GM19372 (cell line): ENCODE data around the gene BRMS1.
A peak's percentile ranks its signal among the peaks of the same experiment; 100 is the strongest.
"Not testable (repeated sequence)": the region's sequence is repeated elsewhere in the genome, so short reads cannot be mapped to it uniquely, and the experiment has no call there.

Source experiments
- ATAC-seq: cut with Tn5 transposase; IDR thresholded peaks from one replicate; pipeline ENCODE4 v1.9.1; 2021; ENCODE audit warnings: mild to moderate bottlenecking, low read depth, moderate library complexity; ENCODE audit not compliant: unreplicated experiment

BRMS1 gene, protein sequence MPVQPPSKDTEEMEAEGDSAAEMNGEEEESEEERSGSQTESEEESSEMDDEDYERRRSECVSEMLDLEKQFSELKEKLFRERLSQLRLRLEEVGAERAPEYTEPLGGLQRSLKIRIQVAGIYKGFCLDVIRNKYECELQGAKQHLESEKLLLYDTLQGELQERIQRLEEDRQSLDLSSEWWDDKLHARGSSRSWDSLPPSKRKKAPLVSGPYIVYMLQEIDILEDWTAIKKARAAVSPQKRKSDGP

DNA sequence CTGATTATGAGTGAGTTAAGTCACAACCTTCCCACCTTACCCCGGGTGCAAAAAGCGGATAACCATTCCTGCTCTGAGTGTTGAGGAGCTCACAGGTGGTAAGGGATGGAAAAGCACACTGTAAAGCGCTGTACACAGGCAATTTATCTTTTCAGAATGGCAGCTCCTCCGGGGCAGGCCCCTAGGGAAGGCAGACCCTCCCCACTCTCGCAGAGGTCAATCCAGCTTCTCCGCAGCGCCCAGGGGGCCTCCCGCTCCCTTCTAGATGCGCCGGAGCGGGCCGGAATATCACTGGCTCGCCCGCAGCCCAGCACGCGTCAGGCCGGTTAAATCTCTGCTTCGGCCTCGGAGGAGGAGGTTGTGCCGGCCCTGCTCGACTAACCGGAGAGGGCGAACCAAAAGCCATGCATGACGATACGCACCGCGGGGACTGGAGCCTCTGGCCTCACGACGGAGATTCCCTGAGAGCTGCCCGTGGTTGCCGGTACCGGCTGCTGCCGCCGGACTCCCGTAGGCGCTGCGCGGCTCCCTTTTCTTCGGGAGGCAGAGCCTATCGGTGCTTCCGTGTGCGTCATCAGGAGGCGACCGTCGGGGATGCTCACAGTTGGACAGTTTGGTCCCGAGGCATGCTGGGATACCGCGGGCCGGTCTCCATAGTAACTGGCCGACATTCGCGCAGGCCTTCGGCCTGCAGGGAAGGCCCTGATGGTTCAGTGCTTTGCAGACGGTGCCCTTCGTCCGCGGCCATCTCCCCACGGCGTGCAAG lies at the start of gene BRMS1:
Gene BRMS1 (minus strand): TSS at position 555 of the 766 bp plus-strand sequence. CDS start 2,870 bp downstream, outside the sequence.
- ATAC-seq = peak; percentile 74

DNA sequence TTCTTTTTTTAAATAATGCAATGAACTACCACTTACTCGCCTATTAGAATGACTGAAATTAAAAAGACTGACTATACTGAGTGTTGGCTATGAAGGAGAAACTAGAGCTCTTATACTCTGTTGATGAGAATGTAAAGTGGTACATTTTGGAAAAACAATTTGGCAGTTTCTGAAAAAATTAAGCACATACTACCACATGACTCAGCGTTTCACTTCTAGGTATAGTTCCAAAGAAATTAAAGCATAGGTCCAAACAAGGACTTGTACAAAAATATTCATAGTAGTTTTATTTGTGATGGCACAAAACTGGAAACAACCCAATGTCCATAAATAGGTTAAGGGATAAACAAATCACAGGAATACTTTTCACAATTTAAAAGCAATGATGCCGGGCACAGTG lies 49.0 kb upstream of the BRMS1 start:
- no peak for ATAC-seq

DNA sequence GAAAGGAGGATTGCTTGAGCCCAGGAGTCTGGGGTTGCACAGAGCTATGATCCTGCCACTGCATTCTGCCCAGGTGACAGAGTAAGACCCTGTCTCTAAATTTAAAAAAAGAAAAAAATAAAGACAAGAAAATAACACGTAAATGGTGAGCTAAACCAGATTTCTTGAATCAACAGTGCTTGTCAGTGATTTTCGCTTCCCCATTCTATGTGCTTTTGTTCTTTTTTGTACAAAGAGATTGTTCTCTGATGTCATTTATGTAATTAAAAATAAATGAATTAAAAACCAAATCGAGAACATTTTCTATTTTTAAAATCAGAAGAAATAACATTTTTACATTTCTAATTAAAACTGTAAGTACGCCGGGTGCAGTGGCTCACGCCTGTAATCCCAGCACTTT lies 46.4 kb upstream of the BRMS1 start:
- ATAC-seq = no peak

DNA sequence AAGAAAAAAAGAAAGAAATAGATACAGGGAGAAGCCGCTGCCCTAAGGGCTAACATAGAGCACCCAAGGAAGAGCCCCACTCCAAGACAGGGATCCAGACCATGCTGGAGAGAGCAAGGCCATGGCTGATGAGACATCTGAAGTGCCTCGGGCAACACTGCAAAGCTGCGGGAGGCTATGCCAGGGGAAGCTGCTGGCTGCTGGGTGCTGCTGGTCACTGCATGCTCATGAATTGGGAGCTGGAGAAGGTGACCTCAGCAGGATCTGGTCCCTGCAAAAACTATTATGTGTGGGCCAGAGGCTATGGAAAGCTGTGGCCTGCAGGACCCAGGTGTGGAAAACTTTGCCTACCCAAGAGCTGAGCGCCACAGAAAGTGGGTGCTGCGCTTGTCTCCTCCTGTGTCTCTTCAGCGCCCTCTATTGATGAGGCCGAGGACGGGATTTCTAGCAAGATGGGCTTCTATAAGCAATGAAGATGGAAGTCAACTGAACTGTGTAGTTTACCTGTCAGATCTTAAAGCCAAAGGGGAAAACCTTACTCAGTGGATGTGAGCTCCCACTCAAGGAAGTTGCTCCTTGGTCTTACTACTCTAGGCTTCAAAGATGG lies 44.0 kb upstream of the BRMS1 start:
- ATAC-seq = no peak

DNA sequence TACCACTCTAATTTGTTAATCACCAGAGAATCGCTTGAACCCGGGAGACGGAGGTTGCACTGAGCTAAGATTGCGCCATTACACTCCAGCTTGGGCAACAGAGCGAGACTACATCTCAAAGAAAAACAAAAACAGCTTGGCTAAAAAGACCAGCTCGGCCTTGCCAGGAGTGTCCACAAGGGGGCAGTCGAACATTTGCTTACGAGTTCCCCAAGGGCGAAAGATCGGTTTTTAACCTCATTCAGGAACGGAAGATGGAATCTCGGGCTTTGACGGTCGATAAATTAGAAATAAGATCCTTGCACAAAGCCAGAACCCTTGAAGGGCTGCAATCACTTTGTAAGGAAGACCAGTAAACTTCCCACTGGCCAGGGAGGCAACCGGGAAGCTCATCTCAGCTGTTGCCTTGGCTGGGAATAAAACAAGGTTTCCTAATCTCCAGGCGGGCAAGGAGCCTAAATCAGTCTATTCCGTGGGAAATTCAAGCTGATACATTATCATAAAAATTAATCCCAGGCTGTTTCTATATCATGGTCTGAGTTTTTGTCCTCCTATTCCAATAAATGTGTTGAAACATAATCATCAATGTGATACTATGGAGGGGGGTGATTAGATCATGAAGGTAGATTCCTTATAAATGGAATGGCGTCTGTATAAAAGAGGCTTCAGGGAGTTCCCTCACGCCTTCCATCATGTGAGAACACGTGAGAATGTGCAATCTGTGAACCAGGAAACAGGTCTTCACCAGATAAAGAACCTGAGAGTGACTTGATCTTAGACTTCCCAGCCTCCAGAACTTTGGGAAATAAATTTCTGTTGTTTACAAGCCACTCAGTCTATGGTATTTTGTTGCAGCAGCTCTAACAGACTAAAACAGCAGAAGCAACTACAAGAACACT lies 41.5 kb upstream of the BRMS1 start:
- ATAC-seq = no peak

DNA sequence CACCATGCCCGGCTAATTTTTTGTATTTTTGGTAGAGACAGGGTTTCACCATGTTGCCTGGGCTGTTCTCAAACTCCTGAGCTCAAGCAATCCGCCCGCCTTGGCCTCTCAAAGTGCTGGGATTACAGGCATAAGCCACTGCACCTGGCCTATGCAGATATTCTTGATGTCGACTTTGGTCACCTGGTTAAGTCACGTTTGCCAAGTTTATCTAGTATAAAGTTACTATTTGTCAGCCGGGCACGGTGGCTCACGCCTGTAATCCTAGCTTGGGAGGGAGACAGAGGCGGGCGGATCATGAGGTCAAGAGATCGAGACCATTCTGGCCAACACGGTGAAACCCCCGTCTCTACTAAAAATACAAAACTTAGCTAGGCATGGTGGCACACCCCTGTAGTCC lies 39.4 kb upstream of the BRMS1 start:
- not testable (repeated sequence) for ATAC-seq

DNA sequence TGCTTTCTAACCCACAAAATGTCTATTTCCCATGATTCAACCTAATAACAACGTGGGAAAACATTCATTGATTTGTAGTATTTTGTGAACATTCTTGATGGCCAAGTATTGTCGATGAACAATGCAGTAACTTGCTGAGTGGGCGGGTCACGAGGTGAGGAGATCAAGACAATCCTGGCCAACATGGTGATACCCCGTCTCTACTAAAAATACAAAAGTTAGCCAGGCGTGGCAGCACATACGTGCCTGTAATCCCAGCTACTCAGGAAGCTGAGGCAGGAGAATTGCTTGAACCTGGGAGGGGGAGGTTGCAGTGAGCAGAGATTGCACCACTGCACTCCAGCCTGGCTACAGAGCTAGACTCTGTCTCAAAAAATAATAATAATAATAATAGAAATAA lies 35.4 kb upstream of the BRMS1 start:
- not testable (repeated sequence) for ATAC-seq

DNA sequence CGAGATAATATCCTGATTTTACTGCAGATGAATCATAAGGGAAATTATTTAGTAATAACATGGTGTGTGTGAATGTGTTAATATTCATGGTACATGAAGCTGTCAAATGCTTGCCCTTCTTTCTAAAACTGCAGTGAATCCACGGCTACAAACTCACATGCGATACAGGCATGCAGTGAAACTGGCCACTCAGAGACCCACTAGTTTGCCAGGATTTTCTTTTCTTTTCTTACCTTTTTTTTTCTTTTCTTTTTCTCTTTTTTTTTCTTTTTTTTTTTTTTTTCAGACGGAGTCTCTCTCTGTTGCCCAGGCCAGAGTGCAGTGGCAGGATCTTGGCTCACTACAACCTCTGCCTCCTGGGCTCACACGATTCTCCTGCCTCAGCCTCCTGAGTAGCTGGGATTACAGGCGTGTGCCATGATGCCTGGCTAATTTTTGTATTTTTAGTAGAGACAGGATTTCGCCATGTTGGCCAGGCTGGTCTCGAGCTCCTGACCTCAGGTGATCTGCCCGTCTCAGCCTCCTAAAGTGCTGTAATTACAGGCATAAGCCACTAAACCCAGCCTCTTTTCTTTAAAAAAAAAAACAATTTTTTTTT lies 28.9 kb upstream of the BRMS1 start:
- not testable (repeated sequence) for ATAC-seq

DNA sequence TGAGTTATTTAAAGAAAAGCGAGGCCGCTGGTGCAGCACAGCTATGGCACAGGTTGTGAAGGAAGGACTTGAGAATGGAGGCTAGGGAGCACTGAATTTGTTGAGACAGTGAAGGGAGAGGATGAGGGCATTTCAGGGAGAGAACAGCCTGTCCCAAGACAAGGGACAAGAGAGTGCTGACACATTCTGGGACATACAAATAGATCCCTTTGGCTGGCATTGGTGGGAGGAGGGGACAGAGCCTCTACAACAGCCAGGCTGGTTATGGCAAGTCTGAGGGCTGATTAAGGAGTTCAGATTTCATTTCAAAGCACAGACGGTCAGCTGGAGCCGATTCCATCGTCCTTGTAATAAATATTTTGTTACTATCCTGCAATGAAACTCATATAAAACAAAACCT lies 28.4 kb upstream of the BRMS1 start:
- ATAC-seq = no peak

DNA sequence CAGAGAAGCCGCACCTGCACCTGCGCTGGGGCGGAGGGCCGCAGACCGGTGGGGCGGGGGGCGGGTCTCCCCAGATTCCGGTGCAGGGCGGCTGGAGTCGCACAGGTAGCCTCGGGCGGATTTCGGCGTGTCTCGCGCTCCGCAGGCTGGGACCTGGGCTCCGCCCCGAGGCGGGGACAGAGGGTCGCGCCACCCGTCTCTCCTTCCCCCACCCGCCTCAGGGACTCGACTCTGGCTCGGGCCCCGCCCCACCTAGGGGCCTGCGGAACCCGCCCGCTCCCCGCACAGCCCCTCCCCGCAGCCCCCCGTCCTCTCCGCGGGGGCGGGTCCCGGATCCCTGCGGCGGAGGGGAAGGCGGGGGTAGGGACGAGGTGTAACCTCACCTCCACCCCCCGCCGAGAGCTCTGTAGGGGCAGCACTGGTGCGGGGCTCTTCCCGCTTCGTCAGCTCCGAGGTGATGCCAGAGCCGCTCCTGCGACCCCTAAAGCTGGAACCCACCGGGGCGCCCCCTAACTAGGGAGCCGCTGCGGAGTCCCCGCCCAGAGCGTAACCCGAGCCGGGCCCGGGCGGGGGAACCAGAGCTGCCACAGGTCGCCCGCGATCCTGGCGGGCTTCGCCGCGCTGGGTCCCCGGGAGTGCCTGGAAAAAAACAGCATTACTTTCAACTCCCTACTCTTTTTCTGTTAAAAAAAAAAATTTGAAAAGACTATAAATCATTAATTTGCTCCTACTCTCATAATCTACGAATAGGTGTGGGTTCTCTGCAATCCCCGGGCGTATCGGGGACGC lies 26.9 kb upstream of the BRMS1 start, which contains the start of gene SLC29A2:
Gene SLC29A2 (minus strand): TSS at position 134 of the 789 bp plus-strand sequence. CDS start 169 bp downstream, outside the sequence.
- peak; percentile 59 for ATAC-seq

DNA sequence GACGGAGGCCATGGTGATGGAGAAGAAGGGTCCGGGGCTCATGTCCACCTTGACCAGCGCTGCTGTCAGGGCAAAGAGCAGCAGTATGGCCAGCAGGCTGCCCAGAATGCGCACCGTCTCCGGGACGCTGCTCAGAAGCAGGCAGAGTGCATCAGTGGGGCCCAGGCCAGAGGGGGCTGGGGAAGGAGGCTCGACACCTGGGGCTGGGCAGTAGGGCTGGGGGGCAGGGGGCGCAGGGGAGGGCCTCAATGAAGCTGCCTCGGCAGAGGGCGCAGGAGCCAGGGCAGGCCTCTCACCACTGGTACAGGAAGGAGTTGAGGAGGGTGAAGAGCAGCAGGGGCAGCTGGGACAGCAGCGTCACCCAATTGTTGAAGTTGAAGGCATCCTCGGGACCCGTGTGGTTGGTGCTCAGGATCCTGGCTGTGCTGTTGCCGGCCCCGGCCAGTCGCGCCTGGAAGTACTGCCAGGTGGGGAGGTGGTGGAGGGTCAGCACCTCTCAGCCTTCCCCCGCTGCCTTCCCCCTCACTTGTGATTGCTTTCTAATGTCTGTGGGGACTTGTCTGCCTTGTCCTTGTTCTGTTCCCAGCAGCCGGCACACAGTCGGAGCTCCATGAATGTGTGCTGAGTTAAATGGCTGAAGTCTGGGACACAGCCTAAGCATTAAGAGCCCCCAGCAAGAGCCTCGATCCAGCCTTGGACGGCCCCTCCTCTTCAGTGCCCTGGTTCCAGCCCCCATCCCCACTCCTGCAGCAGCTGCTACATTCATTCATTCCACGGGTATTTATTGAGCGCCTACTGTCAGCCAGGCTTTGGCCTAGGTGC lies 24.4 kb upstream of the BRMS1 start:
- ATAC-seq = no peak

DNA sequence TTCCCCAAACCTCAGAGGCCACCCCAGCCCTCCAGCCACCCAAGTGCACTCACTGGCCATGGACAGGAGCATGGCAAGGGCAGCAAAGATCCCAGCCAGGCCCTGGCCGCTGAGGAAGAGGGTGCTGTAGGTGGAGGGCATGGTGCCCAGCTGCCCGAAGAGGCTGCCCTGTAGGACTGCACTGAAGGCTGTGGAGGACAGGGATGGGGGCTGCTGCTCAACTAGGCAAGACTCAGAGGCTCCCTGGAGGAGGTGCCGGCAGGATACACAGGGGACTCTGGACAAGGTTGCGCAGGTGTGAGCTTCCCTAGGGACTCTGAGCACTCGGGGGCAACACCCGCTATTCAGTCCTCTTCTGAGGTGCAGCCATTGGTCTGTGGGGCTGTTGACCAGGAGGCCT lies 23.6 kb upstream of the BRMS1 start:
- ATAC-seq = no peak

DNA sequence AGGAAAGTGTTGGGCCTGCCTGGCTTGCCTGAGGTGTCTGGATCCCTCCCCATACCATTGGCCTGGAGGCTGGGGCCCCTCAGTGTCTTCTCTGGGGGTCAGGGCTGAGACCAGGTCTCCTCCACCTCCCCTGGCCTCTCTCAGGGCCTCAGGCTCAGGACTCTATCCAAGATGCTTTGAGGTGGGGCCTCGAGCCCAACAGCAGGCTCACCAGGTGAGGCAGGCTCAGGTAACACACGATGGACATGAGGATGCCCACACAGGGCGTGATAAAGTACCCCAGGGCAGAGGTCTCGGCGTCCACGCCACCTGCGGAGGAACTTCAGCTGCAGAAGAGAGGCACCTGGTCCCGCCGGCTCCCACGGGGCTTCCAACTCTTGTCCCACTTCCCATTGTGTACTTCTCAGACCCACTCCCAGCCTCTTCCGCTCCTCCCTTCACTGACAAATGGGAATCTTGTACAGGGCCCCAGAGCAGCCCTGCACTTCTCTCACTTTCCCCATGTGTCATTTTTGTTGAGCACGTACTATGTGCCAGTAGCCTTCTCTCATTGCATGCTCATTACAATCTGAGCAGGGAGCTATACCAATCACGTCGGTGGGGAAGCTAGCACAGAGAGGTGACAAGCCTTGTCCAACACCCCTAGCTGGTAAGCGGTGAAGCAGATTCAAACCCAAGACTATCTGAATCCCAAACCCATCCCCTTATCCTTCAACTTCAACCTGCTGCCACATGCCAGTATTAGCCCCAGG lies 22.8 kb upstream of the BRMS1 start:
- no peak for ATAC-seq

DNA sequence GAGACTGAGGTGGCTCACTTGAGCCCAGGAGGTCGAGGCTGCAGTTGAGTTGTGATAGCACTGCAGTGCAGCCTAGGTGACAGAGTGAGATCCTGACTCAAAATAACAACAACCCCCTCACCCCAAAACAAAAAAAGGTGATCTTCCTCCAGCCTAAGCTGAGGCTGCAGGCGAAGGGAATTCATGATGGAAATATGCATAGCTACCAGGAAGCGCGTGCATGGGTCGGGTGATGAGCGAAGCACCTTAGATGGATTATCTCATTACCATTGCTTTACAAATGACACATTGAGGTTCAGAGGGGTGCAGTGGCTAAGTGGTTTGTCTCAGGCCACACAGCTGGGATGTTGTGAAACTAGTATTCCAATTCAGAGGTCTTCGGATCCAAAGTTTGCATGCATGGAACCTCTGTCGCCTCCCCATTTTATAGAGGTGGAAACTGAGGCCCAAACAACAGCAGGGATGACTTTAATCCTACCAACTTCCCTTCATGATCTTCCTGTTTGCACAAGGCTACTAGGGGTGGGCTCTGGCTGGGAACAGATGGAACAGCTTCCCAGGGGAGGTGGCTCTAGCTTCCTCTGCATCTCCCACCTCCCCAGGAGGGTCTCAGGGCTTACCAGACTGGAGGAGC lies 22.1 kb upstream of the BRMS1 start:
- ATAC-seq = no peak

DNA sequence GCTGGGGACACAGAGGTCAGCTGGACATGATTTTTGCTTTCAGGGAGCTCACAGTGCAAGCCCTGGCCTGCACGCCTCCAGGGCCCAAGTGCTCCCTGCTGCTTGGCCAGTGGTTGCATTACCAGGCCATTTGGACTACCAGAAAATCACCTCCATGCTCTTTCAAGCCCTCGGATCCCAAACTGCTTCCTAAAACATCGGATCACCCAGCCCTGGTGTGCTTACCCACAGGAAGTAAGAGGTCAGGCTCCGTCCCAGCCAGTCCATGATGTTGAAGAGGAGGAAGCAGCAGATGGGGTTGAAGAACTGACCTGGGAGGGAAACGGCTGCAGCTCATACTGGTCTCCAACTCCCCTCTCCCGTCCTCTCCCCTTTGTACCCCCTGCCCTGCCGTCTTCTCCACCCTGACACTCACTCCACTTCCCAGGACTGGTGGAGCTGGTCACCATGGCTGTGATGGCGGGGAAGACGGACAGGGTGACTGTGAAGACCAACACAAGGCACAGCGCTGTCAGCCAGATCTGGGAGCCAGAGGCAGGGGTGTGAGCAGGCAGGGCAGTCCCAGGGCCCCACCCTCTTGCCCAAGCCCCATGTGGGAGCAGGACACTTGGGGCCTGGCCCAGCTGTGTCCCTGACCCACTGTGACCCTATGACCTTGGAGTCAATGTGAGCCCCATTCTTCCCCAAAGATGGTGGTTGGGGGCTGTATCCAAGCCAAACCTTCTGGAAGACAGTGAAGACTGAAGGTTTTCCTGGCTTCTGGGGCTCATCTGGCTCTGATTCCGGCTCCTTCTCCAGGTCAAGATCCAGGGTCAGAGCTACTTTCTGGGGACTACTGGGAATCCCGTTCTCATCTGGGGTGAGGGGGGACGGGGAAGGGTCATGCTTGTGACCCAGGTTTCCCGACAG lies 21.1 kb upstream of the BRMS1 start:
- ATAC-seq = no peak

DNA sequence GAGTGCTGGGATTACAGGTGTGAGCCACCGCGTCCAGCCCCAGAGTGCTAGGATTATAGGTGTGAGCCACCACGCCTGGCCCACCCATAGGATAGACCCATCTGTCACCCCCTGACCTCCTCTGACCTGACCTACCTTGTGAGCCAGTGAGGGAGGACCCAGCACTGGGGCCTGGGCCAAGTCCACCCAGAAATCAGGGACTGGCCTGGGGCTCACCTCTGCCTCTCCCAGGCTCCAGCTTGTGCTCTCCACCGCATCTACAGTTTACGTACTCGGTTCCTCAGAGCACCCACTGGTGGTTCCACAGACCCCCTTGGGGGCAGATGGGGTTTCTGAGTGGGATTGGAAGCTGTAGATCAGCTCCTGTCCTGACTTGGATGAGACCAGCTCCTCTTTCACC lies 20.3 kb upstream of the BRMS1 start:
- no peak for ATAC-seq
